H9 (cell line): Measurements from ENCODE around the gene ZBTB7A. TPM values are rescaled to one million over a fixed set of nuclear protein-coding genes. Genes with fewer than 3 reads are reported as not detected.

ENCODE experiments used
- DNase-seq: peaks from one replicate; pipeline ENCODE4 v3.0.0-alpha.2; 2017
- H2AFZ ChIP-seq: one replicate; pipeline ENCODE4 v1.6.1; 2013; ENCODE audit warnings: mild to moderate bottlenecking, low read length, control low read depth, moderate library complexity
- H2AK5ac ChIP-seq: 2 replicates; pipeline ENCODE4 v1.6.1; 2013; ENCODE audit warnings: low read length, control low read depth, mixed read lengths; ENCODE audit not compliant: insufficient read length
- H2BK120ac ChIP-seq: one replicate; pipeline ENCODE4 v1.6.1; 2013; ENCODE audit warnings: low read depth, mild to moderate bottlenecking, low read length, control low read depth, inconsistent platforms; ENCODE audit not compliant: poor library complexity, severe bottlenecking
- H2BK12ac ChIP-seq: 2 replicates; pipeline ENCODE4 v1.6.1; 2013; ENCODE audit warnings: low read length, control low read depth, mixed read lengths, low read depth; ENCODE audit not compliant: insufficient read length
- H2BK15ac ChIP-seq: 2 replicates; pipeline ENCODE4 v1.6.1; 2013; ENCODE audit warnings: low read depth, low read length, control low read depth
- H2BK20ac ChIP-seq: one replicate; pipeline ENCODE4 v1.6.1; 2013; ENCODE audit warnings: low read depth, mild to moderate bottlenecking, low read length, control low read depth, inconsistent platforms; ENCODE audit not compliant: poor library complexity, severe bottlenecking
- H2BK5ac ChIP-seq: 2 replicates; pipeline ENCODE4 v1.6.1; 2013; ENCODE audit warnings: low read length, control low read depth, mixed read lengths; ENCODE audit not compliant: insufficient read length
- H3K14ac ChIP-seq: 2 replicates; pipeline ENCODE4 v1.6.1; 2013; ENCODE audit warnings: low read length, control low read depth; ENCODE audit not compliant: insufficient read depth
- H3K18ac ChIP-seq: 2 replicates; pipeline ENCODE4 v1.6.1; 2013; ENCODE audit warnings: low read depth, mild to moderate bottlenecking, mixed read lengths, low read length, control low read depth; ENCODE audit not compliant: insufficient read length
- H3K23ac ChIP-seq: 2 replicates; pipeline ENCODE4 v1.6.1; 2013; ENCODE audit warnings: low read length, control low read depth, mixed read lengths, low read depth; ENCODE audit not compliant: insufficient read length
- H3K23me2 ChIP-seq: 2 replicates; pipeline ENCODE4 v1.6.1; 2013; ENCODE audit warnings: low read depth, mild to moderate bottlenecking, mixed read lengths, low read length, control low read depth; ENCODE audit not compliant: insufficient read length, poor library complexity, severe bottlenecking
- H3K27ac ChIP-seq: 2 replicates; pipeline ENCODE4 v1.5.1; 2013; ENCODE audit warnings: low read length, control low read depth, mixed read lengths, low read depth; ENCODE audit not compliant: insufficient read length
- H3K27me3 ChIP-seq: 2 replicates; pipeline ENCODE4 v1.6.1; 2013; ENCODE audit warnings: low read length, control low read depth, inconsistent platforms; ENCODE audit not compliant: insufficient read depth
- H3K4ac ChIP-seq: 2 replicates; pipeline ENCODE4 v1.6.1; 2013; ENCODE audit warnings: low read depth, mild to moderate bottlenecking, control low read depth, inconsistent platforms, low read length, moderate library complexity
- H3K4me1 ChIP-seq: 2 replicates; pipeline ENCODE4 v1.6.1; 2013; ENCODE audit warnings: low read length, control low read depth, inconsistent platforms; ENCODE audit not compliant: insufficient read depth
- H3K4me2 ChIP-seq: 2 replicates; pipeline ENCODE4 v1.6.1; 2013; ENCODE audit warnings: low read length, control low read depth, mixed read lengths; ENCODE audit not compliant: insufficient read length, insufficient read depth
- H3K56ac ChIP-seq: 2 replicates; pipeline ENCODE4 v1.6.1; 2013; ENCODE audit warnings: low read depth, mild to moderate bottlenecking, mixed read lengths, low read length, control low read depth; ENCODE audit not compliant: insufficient read length
- H3K79me1 ChIP-seq: 2 replicates; pipeline ENCODE4 v1.6.1; 2013; ENCODE audit warnings: low read depth, mild to moderate bottlenecking, moderate library complexity, low read length, control low read depth, inconsistent platforms; ENCODE audit not compliant: insufficient read depth, poor library complexity, severe bottlenecking
- H3K79me2 ChIP-seq: 2 replicates; pipeline ENCODE4 v1.6.1; 2013; ENCODE audit warnings: low read length, control low read depth, inconsistent platforms; ENCODE audit not compliant: insufficient read depth
- H3K9ac ChIP-seq: 2 replicates; pipeline ENCODE4 v1.6.1; 2013; ENCODE audit warnings: low read length, control low read depth, mixed read lengths; ENCODE audit not compliant: insufficient read length; ENCODE audit errors: extremely low read depth
- H3K9me3 ChIP-seq: one replicate; pipeline ENCODE4 v1.6.1; 2013; ENCODE audit warnings: low read depth, low read length, inconsistent platforms; ENCODE audit not compliant: control insufficient read depth
- H3T11ph ChIP-seq: one replicate; pipeline ENCODE4 v1.6.1; 2013; ENCODE audit warnings: mild to moderate bottlenecking, low read length, control low read depth, inconsistent platforms
- H4K20me1 ChIP-seq: one replicate; pipeline ENCODE4 v1.6.1; 2013; ENCODE audit not compliant: control insufficient read depth, insufficient read length, insufficient read depth
- H4K5ac ChIP-seq: 2 replicates; pipeline ENCODE4 v1.6.1; 2013; ENCODE audit warnings: low read depth, mild to moderate bottlenecking, mixed read lengths, low read length, control low read depth; ENCODE audit not compliant: insufficient read length
- H4K8ac ChIP-seq: replicated peaks from 2 replicates; pipeline ENCODE4 v1.6.1; 2013; ENCODE audit warnings: low read length, control low read depth, mixed read lengths, low read depth; ENCODE audit not compliant: insufficient read length
- H4K91ac ChIP-seq: 2 replicates; pipeline ENCODE4 v1.6.1; 2013; ENCODE audit warnings: low read depth, mild to moderate bottlenecking, moderate library complexity, mixed read lengths, low read length, control low read depth; ENCODE audit not compliant: insufficient read length
- H3K27ac Mint-ChIP-seq, 3 experiments: 2 replicates in 2 of 3; 3 replicates in 1 of 3; pipeline ENCODE4 v1.8.0; 2020 to 2021; ENCODE audit warnings: mixed read lengths in 3 of 3, mild to moderate bottlenecking in 1 of 3, moderate library complexity in 1 of 3
- H3K27me3 Mint-ChIP-seq: 2 replicates; pipeline ENCODE4 v1.8.0; 2021; ENCODE audit warnings: low read depth, mild to moderate bottlenecking, moderate library complexity, mixed read lengths
- H3K36me3 Mint-ChIP-seq, 3 experiments: 2 replicates in 2 of 3; 3 replicates in 1 of 3; pipeline ENCODE4 v1.8.0; 2020 to 2021; ENCODE audit warnings: low read depth in 3 of 3, mixed read lengths in 3 of 3; ENCODE audit not compliant: insufficient read depth in 1 of 3
- H3K4me1 Mint-ChIP-seq, 2 experiments: 2 replicates each; pipeline ENCODE4 v1.8.0; 2020; ENCODE audit warnings: mixed read lengths in 2 of 2
- H3K4me3 Mint-ChIP-seq, 2 experiments: 2 replicates in 1 of 2; 3 replicates in 1 of 2; pipeline ENCODE4 v1.8.0; 2020 to 2021; ENCODE audit warnings: mild to moderate bottlenecking in 2 of 2, mixed read lengths in 2 of 2, moderate library complexity in 1 of 2
- H3K9me3 Mint-ChIP-seq, 2 experiments: 2 replicates in 1 of 2; 3 replicates in 1 of 2; pipeline ENCODE4 v1.8.0; 2020; ENCODE audit warnings: mild to moderate bottlenecking in 2 of 2, mixed read lengths in 2 of 2, moderate library complexity in 1 of 2
- WGBS: extraction: QIAGEN DNeasy Blood & Tissue Kit; methylation state at CpG from one replicate; pipeline ENCODE4 v1.1.7; 2013; ENCODE audit warnings: missing lambda C conversion rate, low lambda C conversion rate, mixed read lengths; ENCODE audit not compliant: insufficient read length; ENCODE audit errors: extremely low coverage; 5-methylcytosine and 5-hydroxymethylcytosine counted together
- total RNA-seq: library from RNA; stranded (reverse); gene quantifications from 2 replicates; pipeline ENCODE4 v1.2.1, GENCODE V29; 2021
- TF ChIP-seq, protein P1 (sequence below): fragments of 200-600 bp; sonication (generic); conservative IDR thresholded peaks from 3 replicates; pipeline ENCODE4 v1.8.0; 2021; ENCODE audit warnings: antibody characterized with exemption, mild to moderate bottlenecking

Gene ZBTB7A
- total RNA-seq, 1 experiment from 2014 or later: 24.9 TPM

DNA sequence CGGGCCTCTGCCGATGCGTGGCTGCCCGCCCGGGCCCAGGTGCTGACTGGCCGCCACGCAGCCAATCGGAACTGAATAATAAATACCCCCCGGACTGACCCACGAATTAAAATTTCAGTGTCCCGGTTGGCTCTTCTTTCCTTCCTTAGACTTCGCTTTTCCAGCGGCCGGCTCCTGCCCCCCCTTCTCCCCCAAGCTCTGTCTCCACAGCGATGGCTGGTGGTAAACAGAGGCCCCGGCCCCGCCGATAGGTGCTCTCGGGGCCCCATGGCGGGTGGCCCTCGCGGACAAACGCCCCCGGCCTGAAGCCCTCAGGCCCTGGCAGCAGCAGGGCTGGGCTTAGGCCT is 2.6 kb downstream of the ZBTB7A start:
- Mint-ChIP-seq H3K36me3 (peaks cover 0 to 7% (median 4%) of the 10 kb centered on the region in 3 experiments; a peak in 2 of 7 replicates), H3K4me1 (peaks cover 11 to 27% of the 10 kb centered on the region in 2 experiments), H3K4me3 (peak overlapping the region; percentile 73 to 87), H3K27me3 (peaks cover 16% of the 10 kb centered on the region), H3K9me3 (no peaks in the 10 kb centered on the region; a peak in 2 of 5 replicates), H3K27ac (peak overlapping the region in 1 of 3 experiments; percentile 88; a peak in 2 of 7 replicates)
- H3T11ph ChIP-seq: no peak overlapping the region
- H2BK20ac ChIP-seq: no peak overlapping the region
- no peak overlapping the region for H2BK5ac ChIP-seq
- H2AK5ac ChIP-seq: no peak overlapping the region
- H3K4me2 ChIP-seq: peak overlapping the region; percentile 36
- H2BK15ac ChIP-seq: no peak overlapping the region
- no peak overlapping the region for H3K4ac ChIP-seq
- H4K91ac ChIP-seq: no peak overlapping the region
- no peak overlapping the region for H2BK12ac ChIP-seq
- DNase-seq: no peak
- H4K5ac ChIP-seq: no peak overlapping the region
- H3K9me3 ChIP-seq: no peaks in the 10 kb centered on the region
- H3K14ac ChIP-seq: no peak overlapping the region
- H3K79me1 ChIP-seq: peaks cover 6% of the 10 kb centered on the region
- peaks cover 3% of the 10 kb centered on the region for H4K20me1 ChIP-seq
- H3K79me2 ChIP-seq: peaks cover 31% of the 10 kb centered on the region; the same call in 1 of the 2 replicates
- no peak overlapping the region for H3K18ac ChIP-seq
- H3K23me2 ChIP-seq: peaks cover 15% of the 10 kb centered on the region
- H3K4me1 ChIP-seq: no peaks in the 10 kb centered on the region; the same call in 1 of the 2 replicates
- H3K27ac ChIP-seq: no peak overlapping the region
- no peak overlapping the region for H3K23ac ChIP-seq
- H3K56ac ChIP-seq: no peak overlapping the region
- H2BK120ac ChIP-seq: no peak overlapping the region
- peaks cover 10% of the 10 kb centered on the region; the same call in 1 of the 2 replicates for H3K27me3 ChIP-seq
- H4K8ac ChIP-seq: no peak overlapping the region
- peak overlapping the region; percentile 46 for H3K9ac ChIP-seq
- no CpG with 5 or more reads among the region's 24 CpGs for WGBS
- no peak overlapping the region for H2AFZ ChIP-seq
- TF ChIP-seq, protein P1, sequence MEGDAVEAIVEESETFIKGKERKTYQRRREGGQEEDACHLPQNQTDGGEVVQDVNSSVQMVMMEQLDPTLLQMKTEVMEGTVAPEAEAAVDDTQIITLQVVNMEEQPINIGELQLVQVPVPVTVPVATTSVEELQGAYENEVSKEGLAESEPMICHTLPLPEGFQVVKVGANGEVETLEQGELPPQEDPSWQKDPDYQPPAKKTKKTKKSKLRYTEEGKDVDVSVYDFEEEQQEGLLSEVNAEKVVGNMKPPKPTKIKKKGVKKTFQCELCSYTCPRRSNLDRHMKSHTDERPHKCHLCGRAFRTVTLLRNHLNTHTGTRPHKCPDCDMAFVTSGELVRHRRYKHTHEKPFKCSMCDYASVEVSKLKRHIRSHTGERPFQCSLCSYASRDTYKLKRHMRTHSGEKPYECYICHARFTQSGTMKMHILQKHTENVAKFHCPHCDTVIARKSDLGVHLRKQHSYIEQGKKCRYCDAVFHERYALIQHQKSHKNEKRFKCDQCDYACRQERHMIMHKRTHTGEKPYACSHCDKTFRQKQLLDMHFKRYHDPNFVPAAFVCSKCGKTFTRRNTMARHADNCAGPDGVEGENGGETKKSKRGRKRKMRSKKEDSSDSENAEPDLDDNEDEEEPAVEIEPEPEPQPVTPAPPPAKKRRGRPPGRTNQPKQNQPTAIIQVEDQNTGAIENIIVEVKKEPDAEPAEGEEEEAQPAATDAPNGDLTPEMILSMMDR: no peak
